ENCODE data around the gene PDE11A. TPM values are rescaled to one million over a fixed set of nuclear protein-coding genes. Genes with fewer than 3 reads are reported as not detected.

PDE11A gene
- total RNA-seq, 4 donors from 2014 or later, result 0.12 TPM; not detected in 3

GRCh38 chr2:177679611-177680605, 392.7 kb downstream of the PDE11A start:
- Histone ChIP-seq H3K4me3 (no peak overlapping the region), H3K36me3 (no peaks in the 10 kb centered on the region), H3K27ac (no peak overlapping the region), H3K4me1 (no peaks in the 10 kb centered on the region), H3K9me3 (no peaks in the 10 kb centered on the region), H3K27me3 (peaks cover 0 to 25% (median 0%) of the 10 kb centered on the region in 4 donors)
- DNase-seq, result no peak
- TF ChIP-seq CTCF (IDR thresholded peaks at IDR 0.05), result no peak
- no peak for TF ChIP-seq POLR2A (IDR thresholded peaks at IDR 0.05)
- 64 to 67% methylated on average over 6 of the region's 6 CpGs for WGBS, 2 donors
- intact Hi-C loops (cut with DNase I), result no loop called here

- intact Hi-C loops (cut with DNase I), result no loop called here
- no peak overlapping the region for H3K4me3 ChIP-seq
- DNase-seq, result no peak
- no peaks in the 10 kb centered on the region for H3K9me3 ChIP-seq
- no peaks in the 10 kb centered on the region for H3K4me1 ChIP-seq
- TF ChIP-seq POLR2A (IDR thresholded peaks at IDR 0.05) (no peak), CTCF (IDR thresholded peaks at IDR 0.05) (no peak)
- peaks cover 0 to 27% (median 0%) of the 10 kb centered on the region in 4 donors for H3K27me3 ChIP-seq
- no peaks in the 10 kb centered on the region for H3K36me3 ChIP-seq
- WGBS, 2 donors, result 74 to 82% methylated on average over 2 of the region's 2 CpGs
- no peak overlapping the region for H3K27ac ChIP-seq
These were observed 393.6 kb downstream of the PDE11A start for GRCh38 chr2:177678939-177679338.

- intact Hi-C loops (cut with DNase I), result no loop called here
- Histone ChIP-seq H3K9me3 (no peaks in the 10 kb centered on the region), H3K27ac (no peak overlapping the region), H3K27me3 (peaks cover 0 to 27% (median 0%) of the 10 kb centered on the region in 4 donors), H3K4me3 (no peak overlapping the region), H3K36me3 (no peaks in the 10 kb centered on the region), H3K4me1 (no peaks in the 10 kb centered on the region)
- WGBS, 2 donors, result 78 to 82% methylated on average over 3 of the region's 3 CpGs
- no peak for TF ChIP-seq CTCF (IDR thresholded peaks at IDR 0.05)
- DNase-seq, result no peak
These were observed 395.9 kb downstream of the PDE11A start for GRCh38 chr2:177676636-177677035.

- no peaks in the 10 kb centered on the region for H3K4me1 ChIP-seq
- H3K36me3 ChIP-seq, result no peaks in the 10 kb centered on the region
- WGBS, 2 donors, result 79 to 89% methylated on average over 1 of the region's 1 CpG
- no peak overlapping the region for H3K4me3 ChIP-seq
- no peak overlapping the region for H3K27ac ChIP-seq
- no peaks in the 10 kb centered on the region for H3K9me3 ChIP-seq
- no peak for TF ChIP-seq POLR2A (IDR thresholded peaks at IDR 0.05)
- TF ChIP-seq CTCF (IDR thresholded peaks at IDR 0.05), result no peak
- intact Hi-C loops (cut with DNase I), result no loop called here
- peaks cover 0 to 27% (median 0%) of the 10 kb centered on the region in 4 donors for H3K27me3 ChIP-seq
- DNase-seq, result no peak
These were observed 396.8 kb downstream of the PDE11A start for GRCh38 chr2:177675825-177676224.

- no peaks in the 10 kb centered on the region for H3K36me3 ChIP-seq
- DNase-seq, result no peak
- no peak overlapping the region for H3K4me3 ChIP-seq
- 30 to 31% methylated on average over 6 of the region's 6 CpGs for WGBS, 2 donors
- intact Hi-C loops (cut with DNase I), result no loop called here
- no peak overlapping the region for H3K27ac ChIP-seq
- H3K4me1 ChIP-seq, result no peaks in the 10 kb centered on the region
- TF ChIP-seq POLR2A (IDR thresholded peaks at IDR 0.05) (no peak), CTCF (IDR thresholded peaks at IDR 0.05) (no peak)
- no peaks in the 10 kb centered on the region for H3K9me3 ChIP-seq
- H3K27me3 ChIP-seq, result peaks cover 0 to 27% (median 0%) of the 10 kb centered on the region in 4 donors
These were observed 397.2 kb downstream of the PDE11A start for GRCh38 chr2:177675350-177675821.

Measured in esophagus squamous epithelium (tissue), 5 donors.